Measurements from ENCODE around the gene SHLD1. TPM values are rescaled to one million over a fixed set of nuclear protein-coding genes. Genes with fewer than 3 reads are reported as not detected.

SHLD1 gene
- total and polyA plus RNA-seq, 12 donors = 3.2 to 8.5 (median 4.8) TPM

- Histone ChIP-seq H3K4me3 (no peak overlapping the region), H3K27me3 (no peaks in the 10 kb centered on the region), H3K4me1 (peaks cover 0 to 24% (median 7%) of the 10 kb centered on the region in 9 donors), H3K27ac (peak overlapping the region in 2 of 10 donors; percentile 62 to 71), H3K9me3 (no peaks in the 10 kb centered on the region), H3K36me3 (no peaks in the 10 kb centered on the region)
- WGBS, 2 donors = 96 to 100% methylated on average over 1 of the region's 1 CpG
- no peak for TF ChIP-seq CTCF (IDR thresholded peaks at IDR 0.05)
- DNase-seq (no peak), ATAC-seq (no peak)
- intact Hi-C loops (cut with DNase I) = loop anchor here in 4 of 10 donors (5.0 to 10.0 kb wide), 4 partner anchors 57 to 107 kb away; no protein-coding TSS in a partner anchor
Measured at GRCh38 chr20:5827861-5828260, 77.7 kb downstream of the SHLD1 start.

GRCh38 chr20:5829241-5829809, 79.1 kb downstream of the SHLD1 start:
- Histone ChIP-seq H3K4me1 (peaks cover 0 to 24% (median 6%) of the 10 kb centered on the region in 9 donors), H3K9me3 (no peaks in the 10 kb centered on the region), H3K27me3 (no peaks in the 10 kb centered on the region), H3K36me3 (no peaks in the 10 kb centered on the region), H3K4me3 (no peak overlapping the region), H3K27ac (no peak overlapping the region)
- no peak for TF ChIP-seq CTCF (IDR thresholded peaks at IDR 0.05)
- intact Hi-C loops (cut with DNase I) = loop anchor here in 4 of 10 donors (5.0 to 10.0 kb wide), 4 partner anchors 55 to 105 kb away; no protein-coding TSS in a partner anchor
- no peak for DNase-seq
- 65 to 81% methylated on average over 3 of the region's 3 CpGs for WGBS, 2 donors
- no peak for ATAC-seq

- TF ChIP-seq CTCF (IDR thresholded peaks at IDR 0.05) = no peak
- H3K4me3 ChIP-seq = no peak overlapping the region
- peaks cover 0 to 5% (median 0%) of the 10 kb centered on the region in 11 donors for H3K9me3 ChIP-seq
- DNase-seq (no peak), ATAC-seq (no peak)
- 95 to 96% methylated on average over 12 of the region's 12 CpGs for WGBS, 2 donors
- H3K27ac ChIP-seq = peak overlapping the region in 5 of 10 donors; percentile 1 to 86 (median 69)
- H3K27me3 ChIP-seq = no peaks in the 10 kb centered on the region
- intact Hi-C loops (cut with DNase I) = loop anchor here in 2 of 10 donors (2.0 to 10.0 kb wide), 2 partner anchors 53 to 55 kb away; no protein-coding TSS in a partner anchor
- peaks cover 10 to 45% (median 25%) of the 10 kb centered on the region in 9 donors for H3K4me1 ChIP-seq
- H3K36me3 ChIP-seq = no peaks in the 10 kb centered on the region
Measured at GRCh38 chr20:5831539-5832237, 81.5 kb downstream of the SHLD1 start.

GRCh38 chr20:5833309-5833941, 83.2 kb downstream of the SHLD1 start:
- Histone ChIP-seq H3K4me3 (no peak overlapping the region), H3K4me1 (peaks cover 10 to 45% (median 18%) of the 10 kb centered on the region in 9 donors), H3K9me3 (peaks cover 0 to 5% (median 0%) of the 10 kb centered on the region in 11 donors), H3K27me3 (no peaks in the 10 kb centered on the region), H3K27ac (peak overlapping the region; percentile 7 to 86 (median 74)), H3K36me3 (no peaks in the 10 kb centered on the region)
- DNase-seq (no peak), ATAC-seq (peak; percentile 67 to 95 (median 90))
- no peak for TF ChIP-seq CTCF (IDR thresholded peaks at IDR 0.05)
- intact Hi-C loops (cut with DNase I) = loop anchor here in 2 of 10 donors (2.0 to 10.0 kb wide), 2 partner anchors 51 to 53 kb away; no protein-coding TSS in a partner anchor
- 71 to 74% methylated on average over 6 of the region's 6 CpGs for WGBS, 2 donors
